HCT116 (cell line): Measurements from ENCODE around the gene NEK6. TPM values are rescaled to one million over a fixed set of nuclear protein-coding genes. Genes with fewer than 3 reads are reported as not detected.

Source experiments
- ATAC-seq: fragments of 200-7000 bp; cut with Tn5 transposase; 2 replicates; pipeline ENCODE4 v1.9.1; 2020; ENCODE audit warnings: mild to moderate bottlenecking, moderate library complexity
- BruUV-seq: library from RNA; stranded (reverse); fragments of 400-500 nt; replicated peaks from 2 replicates; lab custom pipeline; 2021; lab: Mats Ljungman, UMichigan
- CTCF ChIA-PET: fragments of 300-600 bp; sonication (Branson Sonifier 250); formaldehyde crosslinking; loops from one replicate; lab custom pipeline; 2021; ENCODE audit warnings: antibody characterized with exemption; lab: Charles Lee
- POLR2A ChIA-PET: fragments of 300-600, 350-600 bp; sonication (Branson Sonifier 250); formaldehyde crosslinking; loops from one replicate; lab custom pipeline; 2021; ENCODE audit warnings: antibody characterized with exemption; lab: Charles Lee
- RAD21 ChIA-PET, 2 experiments: fragments of 300-600 bp; sonication (Branson Sonifier 250); formaldehyde crosslinking; loops; one replicate each; lab custom pipeline; 2023; ENCODE audit warnings: low total read pairs in 2 of 2; ENCODE audit not compliant: uncharacterized antibody in 2 of 2, unreplicated experiment in 2 of 2, low non-redundant PET in 1 of 2; lab: Charles Lee
- DNase-seq: peaks from one replicate; pipeline ENCODE4 v3.0.0-alpha.2; 2010; ENCODE audit warnings: low read depth, low spot score
- H2AFZ ChIP-seq: fragments of 200-600 bp; shearing (Covaris generic), sonication (generic); 2 replicates; pipeline ENCODE4 v1.6.1; 2017; ENCODE audit warnings: low read depth, mixed run types, mixed read lengths, antibody characterized with exemption, low read length; ENCODE audit not compliant: poor library complexity, severe bottlenecking
- H3K27ac ChIP-seq: 2 replicates; pipeline ENCODE4 v1.5.1; 2012; ENCODE audit warnings: low read depth, low read length
- H3K27me3 ChIP-seq: fragments of 200-600 bp; sonication (generic); 2 replicates; pipeline ENCODE4 v1.6.1; 2016; ENCODE audit warnings: mixed run types, low read length, mixed read lengths; ENCODE audit not compliant: insufficient read depth
- H3K36me3 ChIP-seq, 2 experiments: fragments of 200-500 bp in 1 of 2; fragments of 200-600 bp in 1 of 2; sonication (Bioruptor generic) in 1 of 2; sonication (generic) in 1 of 2; 2 replicates each; pipeline versions ENCODE4 v1.5.1 to v1.6.1; 2014 to 2016; ENCODE audit warnings: low read length in 2 of 2, inconsistent platforms in 1 of 2, mixed read lengths in 1 of 2, mixed run types in 1 of 2; ENCODE audit not compliant: insufficient read depth in 2 of 2, control insufficient read depth in 1 of 2
- H3K4me1 ChIP-seq, 2 experiments: fragments of 200-600 bp in 1 of 2; sonication (generic) in 1 of 2; 2 replicates each; pipeline versions ENCODE4 v1.5.1 to v1.6.1; 2012 to 2017; ENCODE audit warnings: low read length in 2 of 2, inconsistent platforms in 1 of 2, mild to moderate bottlenecking in 1 of 2, mixed read lengths in 1 of 2, mixed run types in 1 of 2, moderate library complexity in 1 of 2; ENCODE audit not compliant: insufficient read depth in 2 of 2, control insufficient read depth in 1 of 2
- H3K4me2 ChIP-seq: fragments of 200-600 bp; sonication (generic); 2 replicates; pipeline ENCODE4 v1.6.1; 2017; ENCODE audit warnings: mixed run types, low read length, mixed read lengths
- H3K4me3 ChIP-seq, 2 experiments: fragments of 200-600 bp in 1 of 2; sonication (generic) in 1 of 2; replicated peaks in 1 of 2; 2 replicates each; pipeline ENCODE4 v1.5.1; 2011 to 2016; ENCODE audit warnings: low read length in 2 of 2, control low read depth in 1 of 2, low read depth in 1 of 2, mild to moderate bottlenecking in 1 of 2, mixed read lengths in 1 of 2, mixed run types in 1 of 2
- H3K79me2 ChIP-seq: fragments of 200-600 bp; sonication (generic); 2 replicates; pipeline ENCODE4 v1.6.1; 2017; ENCODE audit warnings: mild to moderate bottlenecking, mixed run types, low read length, moderate library complexity, mixed read lengths; ENCODE audit not compliant: insufficient read depth
- H3K9ac ChIP-seq: fragments of 200-600 bp; sonication (generic); 2 replicates; pipeline ENCODE4 v1.6.1; 2016; ENCODE audit warnings: low read length, mixed read lengths
- H3K9me2 ChIP-seq: fragments of 200-600 bp; sonication (generic), shearing (Covaris generic); 2 replicates; pipeline ENCODE4 v1.6.1; 2017; ENCODE audit warnings: mixed run types, mild to moderate bottlenecking, moderate library complexity; ENCODE audit not compliant: insufficient read depth
- H3K9me3 ChIP-seq, 2 experiments: fragments of 200-500 bp in 1 of 2; fragments of 200-600 bp in 1 of 2; sonication (Bioruptor generic) in 1 of 2; sonication (generic) in 1 of 2; 2 replicates each; pipeline ENCODE4 v1.6.1; 2014 to 2017; ENCODE audit warnings: low read length in 2 of 2, mixed read lengths in 2 of 2, inconsistent platforms in 1 of 2, low read depth in 1 of 2, mild to moderate bottlenecking in 1 of 2, mixed run types in 1 of 2, moderate library complexity in 1 of 2; ENCODE audit not compliant: control insufficient read depth in 1 of 2, insufficient read depth in 1 of 2
- H4K20me1 ChIP-seq: fragments of 200-600 bp; sonication (generic), shearing (Covaris generic); 2 replicates; pipeline ENCODE4 v1.6.1; 2017; ENCODE audit warnings: mixed run types, mild to moderate bottlenecking, moderate library complexity; ENCODE audit not compliant: insufficient read depth
- ATF3 ChIP-seq: IDR thresholded peaks from 2 replicates; pipeline ENCODE4 v1.6.1; 2012
- CBX3 ChIP-seq: IDR thresholded peaks from 2 replicates; pipeline ENCODE4 v1.6.1; 2012; ENCODE audit warnings: low read depth
- EGR1 ChIP-seq: IDR thresholded peaks from 2 replicates; pipeline ENCODE4 v1.6.1; 2012; ENCODE audit warnings: low read depth
- ELF1 ChIP-seq: IDR thresholded peaks from 2 replicates; pipeline ENCODE4 v1.6.1; 2012; ENCODE audit warnings: low read depth, borderline replicate concordance
- EZH2 ChIP-seq: fragments of 200-600 bp; sonication (generic); IDR thresholded peaks from 2 replicates; pipeline ENCODE4 v1.6.1; 2017; ENCODE audit warnings: antibody characterized with exemption, mixed run types
- JUND ChIP-seq: IDR thresholded peaks from 2 replicates; pipeline ENCODE4 v1.6.1; 2012
- MAX ChIP-seq: IDR thresholded peaks from 2 replicates; pipeline ENCODE4 v1.6.1; 2012
- POLR2AphosphoS5 ChIP-seq: IDR thresholded peaks from 2 replicates; pipeline ENCODE4 v1.6.1; 2011; ENCODE audit warnings: mild to moderate bottlenecking, low read depth, low read length, moderate library complexity
- RAD21 ChIP-seq: IDR thresholded peaks from 2 replicates; pipeline ENCODE4 v1.6.1; 2012; ENCODE audit warnings: low read depth, mild to moderate bottlenecking
- REST ChIP-seq: IDR thresholded peaks from 2 replicates; pipeline ENCODE4 v1.6.1; 2012; ENCODE audit warnings: low read depth
- SP1 ChIP-seq: IDR thresholded peaks from 2 replicates; pipeline ENCODE4 v1.6.1; 2012; ENCODE audit warnings: low read depth
- SRF ChIP-seq: IDR thresholded peaks from 2 replicates; pipeline ENCODE4 v1.6.1; 2012; ENCODE audit warnings: low read depth
- TCF7L2 ChIP-seq: IDR thresholded peaks from 2 replicates; pipeline ENCODE4 v1.7.0; 2011; ENCODE audit warnings: borderline replicate concordance, inconsistent platforms; ENCODE audit not compliant: insufficient read depth, insufficient read length; ENCODE audit errors: extremely low read depth
- YY1 ChIP-seq: IDR thresholded peaks from 2 replicates; pipeline ENCODE4 v1.6.1; 2011; ENCODE audit warnings: low read length, low read depth, moderate library complexity, mild to moderate bottlenecking; ENCODE audit not compliant: insufficient replicate concordance; ENCODE audit errors: extremely low read depth
- ZBTB33 ChIP-seq: IDR thresholded peaks from 2 replicates; pipeline ENCODE4 v1.6.1; 2011; ENCODE audit warnings: mild to moderate bottlenecking, low read length, moderate library complexity; ENCODE audit not compliant: insufficient replicate concordance; ENCODE audit errors: extremely low read depth
- ZFX ChIP-seq: fragments of 450-650 bp; IDR thresholded peaks from 2 replicates; pipeline ENCODE4 v1.6.1; 2017
- ZNF274 ChIP-seq: fragments of 200-500 bp; sonication (Bioruptor generic); IDR thresholded peaks from 2 replicates; pipeline ENCODE4 v1.6.1; 2014; ENCODE audit warnings: mild to moderate bottlenecking, low read depth, low read length, inconsistent platforms
- intact Hi-C: fragments of 100-400 bp; cut with micrococcal nuclease; formaldehyde crosslinking; loops from 2 replicates; pipeline ENCODE4 v1.10.0; 2022
- total RNA-seq: library from RNA; stranded (reverse); gene quantifications from one replicate; pipeline ENCODE4 v1.2.1, GENCODE V29; 2021; ENCODE audit not compliant: unreplicated experiment

NEK6 gene
- total RNA-seq, 1 experiment from 2014 or later: 40.8 TPM

- Histone ChIP-seq H3K36me3 (no peaks in the 10 kb centered on the region), H3K27ac (no peak overlapping the region), H2AFZ (no peak overlapping the region), H3K27me3 (no peaks in the 10 kb centered on the region), H3K79me2 (peaks cover 100% of the 10 kb centered on the region), H3K9ac (no peak overlapping the region), H3K4me1 (peaks cover 7 to 20% of the 10 kb centered on the region in 2 experiments; a peak in 3 of 4 replicates), H3K4me3 (no peak overlapping the region), H3K4me2 (no peak overlapping the region), H3K9me3 (no peaks in the 10 kb centered on the region), H3K9me2 (no peaks in the 10 kb centered on the region), H4K20me1 (peaks cover 15% of the 10 kb centered on the region; the same call in 1 of the 2 replicates)
- ATAC-seq (no peak), DNase-seq (no peak)
- no peak for TF ChIP-seq ELF1
- TF ChIP-seq SP1: no peak
- TF ChIP-seq MAX: no peak
- no peak for TF ChIP-seq CBX3
- no peak for TF ChIP-seq TCF7L2
- TF ChIP-seq RAD21: no peak
- TF ChIP-seq ZBTB33: no peak
- TF ChIP-seq ZFX: no peak
- TF ChIP-seq EZH2: no peak
- TF ChIP-seq EGR1: no peak
- TF ChIP-seq YY1: no peak
- no peak for TF ChIP-seq REST
- TF ChIP-seq ATF3: no peak
- no peak for TF ChIP-seq SRF
- no peak for TF ChIP-seq JUND
- no peak for TF ChIP-seq POLR2AphosphoS5
- no peak for TF ChIP-seq ZNF274
- CTCF ChIA-PET: no interaction called here
- RAD21 ChIA-PET: no interaction called here
- BruUV-seq: no TSS peak
- intact Hi-C loops: no loop called here
- POLR2A ChIA-PET: no interaction called here
Observed at GRCh38 chr9:124369231-124369797, 111.6 kb downstream of the NEK6 start.
